RWPE1 (cell line): ENCODE measurements around the gene CTBP2.

Experiments
- CTCF ChIA-PET: fragments of 350-600 bp; sonication (Branson Sonifier 250); formaldehyde crosslinking; extraction: SDS; loops from one replicate; lab custom pipeline; 2021; lab: Yijun Ruan, JAX
- POLR2A ChIA-PET: fragments of 400-600 bp; formaldehyde crosslinking; extraction: SDS; loops from one replicate; lab custom pipeline; 2020; ENCODE audit warnings: antibody characterized with exemption; ENCODE audit not compliant: low non-redundant PET; lab: Yijun Ruan, JAX
- DNase-seq: peaks from one replicate; pipeline ENCODE4 v3.0.0; 2012; ENCODE audit warnings: low spot score
- H3K27ac ChIP-seq: fragments of 450-650 bp; 2 replicates; pipeline ENCODE4 v1.5.1; 2017
- CTCF ChIP-seq: fragments of 450-650 bp; conservative IDR thresholded peaks from 2 replicates; pipeline ENCODE4 v1.5.1; 2017; ENCODE audit warnings: low read depth, mild to moderate bottlenecking

The CTBP2 gene

GRCh38 chr10:125118011-125118611 lies 42.3 kb downstream of the CTBP2 start:
- H3K27ac ChIP-seq, result peak overlapping the region; percentile 27; the same call in 1 of the 2 replicates
- TF ChIP-seq CTCF, result no peak
- ChIA-PET CTCF (interaction anchor here (1.4 kb wide), 1 partner anchor 70 kb away, joined by 4 read pairs; no protein-coding TSS in a partner anchor), POLR2A (no interaction called here)
- no peak for DNase-seq

DNA sequence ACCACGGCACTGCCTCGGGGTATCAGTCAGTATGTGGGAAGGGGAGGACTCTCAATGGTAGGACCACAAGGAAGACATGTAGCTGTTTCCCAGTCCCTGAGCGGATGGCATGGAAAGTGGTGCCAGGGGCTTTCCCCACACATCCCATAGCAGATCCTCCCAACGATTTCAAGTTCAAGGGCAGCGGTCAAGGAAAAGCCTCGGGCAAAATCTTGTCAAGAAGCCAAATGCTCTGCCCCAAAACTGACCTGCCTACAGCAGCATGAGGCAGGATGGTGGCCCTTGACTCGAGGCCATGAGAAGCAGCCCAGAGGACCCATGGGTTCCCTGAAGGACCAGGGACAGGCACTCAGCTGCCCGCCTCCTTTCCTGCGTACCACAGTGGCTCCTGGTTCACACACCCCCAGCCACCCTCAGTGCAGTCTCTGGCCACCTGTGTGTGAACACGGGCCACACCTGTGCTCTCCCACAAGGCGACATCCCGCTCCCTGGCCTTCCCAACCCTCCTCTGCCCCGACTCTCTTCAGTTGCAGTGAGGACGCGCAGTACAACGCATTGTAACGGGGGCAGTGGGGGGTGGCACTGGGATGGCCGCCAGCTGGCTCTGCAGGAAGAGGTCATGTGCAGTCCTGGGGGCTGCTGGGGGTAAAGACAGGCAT lies 43.6 kb downstream of the CTBP2 start:
- TF ChIP-seq CTCF, result no peak
- DNase-seq, result no peak
- peak overlapping the region; percentile 27; the same call in 1 of the 2 replicates for H3K27ac ChIP-seq
- ChIA-PET CTCF (interaction anchor here (1.2 kb wide), 1 partner anchor 32 kb away, joined by 3 read pairs; no protein-coding TSS in a partner anchor), POLR2A (interaction anchor here (0.6 kb wide), 1 partner anchor 44 kb away, joined by 5 read pairs; no protein-coding TSS in a partner anchor)

GRCh38 chr10:125116041-125116649 lies 44.2 kb downstream of the CTBP2 start:
- peak overlapping the region; percentile 34 for H3K27ac ChIP-seq
- no peak for DNase-seq
- ChIA-PET POLR2A (no interaction called here), CTCF (interaction anchor here (1.2 kb wide), 1 partner anchor 33 kb away, joined by 3 read pairs; no protein-coding TSS in a partner anchor)
- TF ChIP-seq CTCF, result no peak

DNA sequence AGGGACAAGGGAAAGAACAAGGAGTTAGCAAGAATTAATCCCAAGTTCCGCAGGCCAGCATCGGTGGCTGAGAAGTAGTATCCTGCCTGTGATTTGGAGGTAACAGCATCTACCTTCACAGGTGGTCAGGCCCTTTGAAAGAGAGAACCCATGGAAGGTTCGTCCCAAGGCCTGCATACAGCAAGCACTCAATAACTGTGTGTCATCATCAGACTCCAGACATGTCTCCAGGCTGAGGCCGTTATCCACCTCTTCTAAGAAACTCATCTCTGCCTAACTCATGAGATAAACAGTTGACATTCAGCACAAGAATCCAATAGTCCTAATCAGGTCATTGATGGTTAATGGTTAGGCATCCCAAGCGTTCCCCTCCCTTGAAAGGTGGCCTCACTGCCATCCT lies 45.0 kb downstream of the CTBP2 start:
- TF ChIP-seq CTCF, result no peak
- ChIA-PET CTCF (no interaction called here), POLR2A (no interaction called here)
- no peak for DNase-seq
- H3K27ac ChIP-seq, result peak overlapping the region; percentile 31

- ChIA-PET POLR2A (no interaction called here), CTCF (no interaction called here)
- peak overlapping the region; percentile 31 for H3K27ac ChIP-seq
- DNase-seq, result no peak
- TF ChIP-seq CTCF, result no peak
Observed at GRCh38 chr10:125114761-125115391, 45.5 kb downstream of the CTBP2 start.
